ENCODE measurements around the gene CHPT1.

Gene CHPT1

GRCh38 chr12:101690544-101691098 lies 6.8 kb upstream of the CHPT1 start:
- no CpG with 5 or more reads among the region's 3 CpGs for WGBS, 2 donors (ENCODE audit: extremely low coverage in 2 of 2, insufficient read length in 2 of 2, insufficient replicate concordance in 1 of 2)
- no peak overlapping the region for H3K4me2 ChIP-seq (ENCODE audit: insufficient read depth, low read length, poor library complexity, severe bottlenecking)

GRCh38 chr12:101691503-101692096 lies 5.8 kb upstream of the CHPT1 start:
- no CpG with 5 or more reads among the region's 1 CpG for WGBS, 2 donors (ENCODE audit: extremely low coverage in 2 of 2, insufficient read length in 2 of 2, insufficient replicate concordance in 1 of 2)

More at GRCh38 chr12:101690544-101691098, 6.8 kb upstream of the CHPT1 start:
- Histone ChIP-seq H3K79me1 (ENCODE audit: low read depth, low read length) (no peaks in the 10 kb centered on the region), H3K4me3 (ENCODE audit: low read length in 2 of 2) (no peak overlapping the region), H2BK5ac (ENCODE audit: low read length) (no peak overlapping the region), H3K4me1 (ENCODE audit: control insufficient read depth in 2 of 2, insufficient read depth in 1 of 2, low read depth in 1 of 2, low read length in 2 of 2) (no peaks in the 10 kb centered on the region), H2AK5ac (ENCODE audit: low read depth, low read length) (no peak overlapping the region), H4K91ac (ENCODE audit: low read depth, low read length, poor library complexity) (no peak overlapping the region), H2AFZ (ENCODE audit: low read length) (no peak overlapping the region), H3K23ac (ENCODE audit: low read depth, low read length, poor library complexity) (no peak overlapping the region), H3K9me3 (replicated peaks in 1 of 2; ENCODE audit: control insufficient read depth in 2 of 2, insufficient read depth in 1 of 2, low read depth in 1 of 2, low read length in 2 of 2) (peaks cover 0 to 4% of the 10 kb centered on the region in 2 donors), H3K18ac (ENCODE audit: low read length) (no peak overlapping the region), H4K8ac (ENCODE audit: low read depth, low read length) (no peak overlapping the region), H3K27me3 (ENCODE audit: control insufficient read depth in 3 of 3, insufficient read depth in 3 of 3, low read depth in 1 of 3, low read length in 3 of 3) (peaks cover 0 to 10% (median 5%) of the 10 kb centered on the region in 3 experiments), H2BK12ac (ENCODE audit: low read length) (no peak overlapping the region), H3K14ac (ENCODE audit: low read length) (no peak overlapping the region), H2BK120ac (ENCODE audit: low read depth, low read length) (no peak overlapping the region), H3K4ac (ENCODE audit: low read length) (no peak overlapping the region), H3K27ac (replicated peaks; ENCODE audit: low read length) (no peak overlapping the region), H2BK15ac (ENCODE audit: low read length) (no peak overlapping the region), H3K9ac (ENCODE audit: low read depth, low read length, poor library complexity) (no peak overlapping the region), H3K36me3 (replicated peaks in 1 of 2; ENCODE audit: control insufficient read depth in 2 of 2, insufficient read depth in 2 of 2, low read length in 2 of 2) (no peaks in the 10 kb centered on the region)
- no peak for DNase-seq (ENCODE audit: low spot score)

GRCh38 chr12:101694297-101694848 lies 3.1 kb upstream of the CHPT1 start:
- Histone ChIP-seq H3K9me3 (replicated peaks in 1 of 2; ENCODE audit: control insufficient read depth in 2 of 2, insufficient read depth in 1 of 2, low read depth in 1 of 2, low read length in 2 of 2) (peaks cover 0 to 4% of the 10 kb centered on the region in 2 donors), H2BK120ac (ENCODE audit: low read depth, low read length) (no peak overlapping the region), H3K36me3 (replicated peaks in 1 of 2; ENCODE audit: control insufficient read depth in 2 of 2, insufficient read depth in 2 of 2, low read length in 2 of 2) (no peaks in the 10 kb centered on the region), H4K91ac (ENCODE audit: low read depth, low read length, poor library complexity) (no peak overlapping the region), H3K9ac (ENCODE audit: low read depth, low read length, poor library complexity) (no peak overlapping the region), H2BK12ac (ENCODE audit: low read length) (no peak overlapping the region), H2BK15ac (ENCODE audit: low read length) (no peak overlapping the region), H3K27me3 (ENCODE audit: control insufficient read depth in 3 of 3, insufficient read depth in 3 of 3, low read depth in 1 of 3, low read length in 3 of 3) (peaks cover 0 to 23% (median 22%) of the 10 kb centered on the region in 3 experiments), H3K79me1 (ENCODE audit: low read depth, low read length) (peaks cover 2% of the 10 kb centered on the region), H3K14ac (ENCODE audit: low read length) (no peak overlapping the region), H2BK5ac (ENCODE audit: low read length) (no peak overlapping the region), H4K8ac (ENCODE audit: low read depth, low read length) (no peak overlapping the region), H3K23ac (ENCODE audit: low read depth, low read length, poor library complexity) (no peak overlapping the region), H3K4me1 (ENCODE audit: control insufficient read depth in 2 of 2, insufficient read depth in 1 of 2, low read depth in 1 of 2, low read length in 2 of 2) (peaks cover 0 to 2% of the 10 kb centered on the region in 2 donors), H3K4me2 (ENCODE audit: insufficient read depth, low read length, poor library complexity, severe bottlenecking) (no peak overlapping the region), H2AK5ac (ENCODE audit: low read depth, low read length) (no peak overlapping the region), H2AFZ (ENCODE audit: low read length) (no peak overlapping the region), H3K4ac (ENCODE audit: low read length) (no peak overlapping the region), H3K18ac (ENCODE audit: low read length) (no peak overlapping the region), H3K4me3 (ENCODE audit: low read length in 2 of 2) (no peak overlapping the region), H3K27ac (replicated peaks; ENCODE audit: low read length) (no peak overlapping the region)
- no peak for DNase-seq (ENCODE audit: low spot score)
- no CpG with 5 or more reads among the region's 2 CpGs for WGBS, 2 donors (ENCODE audit: extremely low coverage in 2 of 2, insufficient read length in 2 of 2, insufficient replicate concordance in 1 of 2)

More at GRCh38 chr12:101691503-101692096, 5.8 kb upstream of the CHPT1 start:
- Histone ChIP-seq H2BK12ac (ENCODE audit: low read length) (no peak overlapping the region), H4K8ac (ENCODE audit: low read depth, low read length) (no peak overlapping the region), H2BK5ac (ENCODE audit: low read length) (no peak overlapping the region), H3K4me3 (ENCODE audit: low read length in 2 of 2) (no peak overlapping the region), H3K27me3 (ENCODE audit: control insufficient read depth in 3 of 3, insufficient read depth in 3 of 3, low read depth in 1 of 3, low read length in 3 of 3) (peaks cover 0 to 20% (median 13%) of the 10 kb centered on the region in 3 experiments), H2AFZ (ENCODE audit: low read length) (no peak overlapping the region), H3K4me2 (ENCODE audit: insufficient read depth, low read length, poor library complexity, severe bottlenecking) (no peak overlapping the region), H3K14ac (ENCODE audit: low read length) (no peak overlapping the region), H3K23ac (ENCODE audit: low read depth, low read length, poor library complexity) (no peak overlapping the region), H3K4me1 (ENCODE audit: control insufficient read depth in 2 of 2, insufficient read depth in 1 of 2, low read depth in 1 of 2, low read length in 2 of 2) (peaks cover 0 to under 1% of the 10 kb centered on the region in 2 donors), H3K36me3 (replicated peaks in 1 of 2; ENCODE audit: control insufficient read depth in 2 of 2, insufficient read depth in 2 of 2, low read length in 2 of 2) (no peaks in the 10 kb centered on the region), H3K18ac (ENCODE audit: low read length) (no peak overlapping the region), H2BK15ac (ENCODE audit: low read length) (no peak overlapping the region), H3K27ac (replicated peaks; ENCODE audit: low read length) (no peak overlapping the region), H2BK120ac (ENCODE audit: low read depth, low read length) (no peak overlapping the region), H3K4ac (ENCODE audit: low read length) (no peak overlapping the region), H3K9me3 (replicated peaks in 1 of 2; ENCODE audit: control insufficient read depth in 2 of 2, insufficient read depth in 1 of 2, low read depth in 1 of 2, low read length in 2 of 2) (peaks cover 0 to 4% of the 10 kb centered on the region in 2 donors), H3K79me1 (ENCODE audit: low read depth, low read length) (no peaks in the 10 kb centered on the region), H2AK5ac (ENCODE audit: low read depth, low read length) (no peak overlapping the region), H3K9ac (ENCODE audit: low read depth, low read length, poor library complexity) (no peak overlapping the region), H4K91ac (ENCODE audit: low read depth, low read length, poor library complexity) (no peak overlapping the region)
- no peak for DNase-seq (ENCODE audit: low spot score)

DNA sequence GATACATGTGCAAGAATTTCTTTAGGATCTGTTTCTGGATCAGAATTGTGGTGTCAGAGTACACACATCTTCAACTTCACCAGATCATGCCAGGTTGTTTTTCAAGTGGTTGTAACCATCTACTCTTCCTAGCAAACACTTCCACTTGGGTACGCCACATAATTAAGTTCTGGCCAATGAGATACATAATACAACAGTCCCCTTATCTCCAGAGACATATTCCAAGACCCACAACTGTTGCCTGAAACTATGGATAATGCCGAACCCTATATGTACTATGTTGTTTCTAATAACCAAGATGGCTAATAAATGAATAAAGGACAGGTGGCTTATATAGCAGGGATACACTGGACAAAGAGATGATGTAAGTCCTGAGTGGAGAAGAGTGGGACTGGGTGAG lies 2.5 kb upstream of the CHPT1 start:
- DNase-seq (ENCODE audit: low spot score), result no peak
- WGBS, 2 donors (ENCODE audit: extremely low coverage in 2 of 2, insufficient read length in 2 of 2, insufficient replicate concordance in 1 of 2), result no CpG with 5 or more reads among the region's 2 CpGs

More for the DNA sequence above, 2.5 kb upstream of the CHPT1 start:
- H3K36me3 ChIP-seq (replicated peaks in 1 of 2; ENCODE audit: control insufficient read depth in 2 of 2, insufficient read depth in 2 of 2, low read length in 2 of 2), result no peaks in the 10 kb centered on the region
- no peak overlapping the region for H3K14ac ChIP-seq (ENCODE audit: low read length)
- H3K4me3 ChIP-seq (ENCODE audit: low read length in 2 of 2), result no peak overlapping the region
- no peak overlapping the region for H2BK15ac ChIP-seq (ENCODE audit: low read length)
- H3K4ac ChIP-seq (ENCODE audit: low read length), result no peak overlapping the region
- no peak overlapping the region for H2AK5ac ChIP-seq (ENCODE audit: low read depth, low read length)
- peaks cover 2% of the 10 kb centered on the region for H3K79me1 ChIP-seq (ENCODE audit: low read depth, low read length)
- no peak overlapping the region for H3K23ac ChIP-seq (ENCODE audit: low read depth, low read length, poor library complexity)
- H3K4me1 ChIP-seq (ENCODE audit: control insufficient read depth in 2 of 2, insufficient read depth in 1 of 2, low read depth in 1 of 2, low read length in 2 of 2), result peaks cover 0 to 2% of the 10 kb centered on the region in 2 donors
- H3K9me3 ChIP-seq (replicated peaks in 1 of 2; ENCODE audit: control insufficient read depth in 2 of 2, insufficient read depth in 1 of 2, low read depth in 1 of 2, low read length in 2 of 2), result peaks cover 0 to 4% of the 10 kb centered on the region in 2 donors
- no peak overlapping the region for H2BK5ac ChIP-seq (ENCODE audit: low read length)
- no peak overlapping the region for H3K9ac ChIP-seq (ENCODE audit: low read depth, low read length, poor library complexity)
- H2AFZ ChIP-seq (ENCODE audit: low read length), result no peak overlapping the region
- H2BK12ac ChIP-seq (ENCODE audit: low read length), result no peak overlapping the region
- H3K18ac ChIP-seq (ENCODE audit: low read length), result no peak overlapping the region
- no peak overlapping the region for H3K4me2 ChIP-seq (ENCODE audit: insufficient read depth, low read length, poor library complexity, severe bottlenecking)
- no peak overlapping the region for H4K8ac ChIP-seq (ENCODE audit: low read depth, low read length)
- no peak overlapping the region for H2BK120ac ChIP-seq (ENCODE audit: low read depth, low read length)
- no peak overlapping the region for H4K91ac ChIP-seq (ENCODE audit: low read depth, low read length, poor library complexity)
- H3K27me3 ChIP-seq (ENCODE audit: control insufficient read depth in 3 of 3, insufficient read depth in 3 of 3, low read depth in 1 of 3, low read length in 3 of 3), result peaks cover 0 to 23% (median 22%) of the 10 kb centered on the region in 3 experiments
- H3K27ac ChIP-seq (replicated peaks; ENCODE audit: low read length), result no peak overlapping the region

Data from neuronal stem cell (in vitro differentiated cells).